Measurements from ENCODE around the gene FBXW8.

GRCh38 chr12:117031843-117032592, 121.3 kb downstream of the FBXW8 start:
- no peak for TF ChIP-seq POLR2A (IDR thresholded peaks at IDR 0.05; ENCODE audit: low read length)
- TF ChIP-seq GATA1 (IDR thresholded peaks at IDR 0.05; ENCODE audit: low read depth, low read length), result no peak
